Measurements from ENCODE around the gene NOX3.

Gene NOX3

GRCh38 chr6:155354167-155354566 is 101.5 kb downstream of the NOX3 start:
- H3K4me3 ChIP-seq (ENCODE audit: low read length) = no peak overlapping the region
- no peak for TF ChIP-seq CTCF (conservative IDR thresholded peaks at IDR 0.05; ENCODE audit: low read depth, low read length)
- no peak for DNase-seq (ENCODE audit: low read depth)

GRCh38 chr6:155352811-155353210 is 102.8 kb downstream of the NOX3 start:
- no peak overlapping the region for H3K4me3 ChIP-seq (ENCODE audit: low read length)
- DNase-seq (ENCODE audit: low read depth) = no peak
- no peak for TF ChIP-seq CTCF (conservative IDR thresholded peaks at IDR 0.05; ENCODE audit: low read depth, low read length)

- no peak overlapping the region for H3K4me3 ChIP-seq (ENCODE audit: low read length)
- no peak for DNase-seq (ENCODE audit: low read depth)
- no peak for TF ChIP-seq CTCF (conservative IDR thresholded peaks at IDR 0.05; ENCODE audit: low read depth, low read length)
Measured at GRCh38 chr6:155352130-155352420, 103.6 kb downstream of the NOX3 start.

GRCh38 chr6:155351273-155352129 is 104.1 kb downstream of the NOX3 start:
- no peak overlapping the region for H3K4me3 ChIP-seq (ENCODE audit: low read length)
- DNase-seq (ENCODE audit: low read depth) = no peak
- TF ChIP-seq CTCF (conservative IDR thresholded peaks at IDR 0.05; ENCODE audit: low read depth, low read length) = no peak

- no peak overlapping the region for H3K4me3 ChIP-seq (ENCODE audit: low read length)
- no peak for DNase-seq (ENCODE audit: low read depth)
- TF ChIP-seq CTCF (conservative IDR thresholded peaks at IDR 0.05; ENCODE audit: low read depth, low read length) = no peak
Measured at GRCh38 chr6:155349956-155350355, 105.7 kb downstream of the NOX3 start.

GRCh38 chr6:155349129-155349528 is 106.5 kb downstream of the NOX3 start:
- no peak for TF ChIP-seq CTCF (conservative IDR thresholded peaks at IDR 0.05; ENCODE audit: low read depth, low read length)
- no peak overlapping the region for H3K4me3 ChIP-seq (ENCODE audit: low read length)
- DNase-seq (ENCODE audit: low read depth) = no peak

- no peak for DNase-seq (ENCODE audit: low read depth)
- H3K4me3 ChIP-seq (ENCODE audit: low read length) = no peak overlapping the region
- TF ChIP-seq CTCF (conservative IDR thresholded peaks at IDR 0.05; ENCODE audit: low read depth, low read length) = no peak
Measured at GRCh38 chr6:155347800-155348199, 107.8 kb downstream of the NOX3 start.

Measured in retinal pigment epithelial cell (primary cell).